ENCODE data around the gene ZNF365. TPM values are rescaled to one million over a fixed set of nuclear protein-coding genes. Genes with fewer than 3 reads are reported as not detected.

ZNF365 gene
- polyA plus RNA-seq, 1 donor from 2014 or later: 1.9 TPM

DNA sequence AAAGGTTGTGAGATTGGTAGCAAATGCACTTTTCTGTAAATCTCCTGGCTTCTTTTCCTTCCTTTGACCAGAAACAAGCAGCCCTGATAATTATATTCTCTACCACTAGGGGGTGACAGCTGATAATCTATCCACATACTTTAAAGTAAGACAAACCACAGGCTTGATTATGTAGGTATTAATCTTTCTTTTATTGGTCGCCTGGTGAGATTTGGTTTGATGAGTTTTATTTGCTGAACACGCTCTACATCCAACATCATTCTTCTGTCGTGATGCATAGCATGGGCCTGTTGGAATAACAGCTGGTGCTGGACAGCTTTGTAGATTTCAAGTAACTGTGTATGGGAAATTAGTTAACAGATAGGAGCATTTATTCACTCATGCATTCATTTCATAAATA is 63.5 kb downstream of the ZNF365 start:
- H3K36me3 ChIP-seq (ENCODE audit: insufficient read depth, low read length): no peaks in the 10 kb centered on the region
- no peak overlapping the region for H3K4me3 ChIP-seq (ENCODE audit: low read length)
- no peaks in the 10 kb centered on the region for H3K9me2 ChIP-seq (ENCODE audit: insufficient read depth, low read length)
- H3F3A ChIP-seq (ENCODE audit: insufficient read depth, low read length, poor library complexity, severe bottlenecking): no peaks in the 10 kb centered on the region
- H3K79me2 ChIP-seq (replicated peaks; ENCODE audit: insufficient read depth, low read length): no peaks in the 10 kb centered on the region
- TF ChIP-seq EP300 (conservative IDR thresholded peaks at IDR 0.05; ENCODE audit: poor library complexity, severe bottlenecking) (peak; percentile 10), TAF1 (IDR thresholded peaks at IDR 0.05; ENCODE audit: low read depth) (no peak), POLR2AphosphoS5 (IDR thresholded peaks at IDR 0.05) (no peak), RAD21 (conservative IDR thresholded peaks at IDR 0.05) (peak; percentile 84), SMC3 (conservative IDR thresholded peaks at IDR 0.05; ENCODE audit: poor library complexity) (peak; percentile 81), EZH2 (IDR thresholded peaks at IDR 0.05; ENCODE audit: borderline replicate concordance, insufficient read depth, low read length, poor library complexity, severe bottlenecking) (no peak), MXI1 (conservative IDR thresholded peaks at IDR 0.05; ENCODE audit: poor library complexity, severe bottlenecking) (no peak)
- TF ChIP-seq, protein P1, sequence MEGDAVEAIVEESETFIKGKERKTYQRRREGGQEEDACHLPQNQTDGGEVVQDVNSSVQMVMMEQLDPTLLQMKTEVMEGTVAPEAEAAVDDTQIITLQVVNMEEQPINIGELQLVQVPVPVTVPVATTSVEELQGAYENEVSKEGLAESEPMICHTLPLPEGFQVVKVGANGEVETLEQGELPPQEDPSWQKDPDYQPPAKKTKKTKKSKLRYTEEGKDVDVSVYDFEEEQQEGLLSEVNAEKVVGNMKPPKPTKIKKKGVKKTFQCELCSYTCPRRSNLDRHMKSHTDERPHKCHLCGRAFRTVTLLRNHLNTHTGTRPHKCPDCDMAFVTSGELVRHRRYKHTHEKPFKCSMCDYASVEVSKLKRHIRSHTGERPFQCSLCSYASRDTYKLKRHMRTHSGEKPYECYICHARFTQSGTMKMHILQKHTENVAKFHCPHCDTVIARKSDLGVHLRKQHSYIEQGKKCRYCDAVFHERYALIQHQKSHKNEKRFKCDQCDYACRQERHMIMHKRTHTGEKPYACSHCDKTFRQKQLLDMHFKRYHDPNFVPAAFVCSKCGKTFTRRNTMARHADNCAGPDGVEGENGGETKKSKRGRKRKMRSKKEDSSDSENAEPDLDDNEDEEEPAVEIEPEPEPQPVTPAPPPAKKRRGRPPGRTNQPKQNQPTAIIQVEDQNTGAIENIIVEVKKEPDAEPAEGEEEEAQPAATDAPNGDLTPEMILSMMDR (IDR thresholded peaks at IDR 0.05; ENCODE audit: poor library complexity, severe bottlenecking): peak; percentile 86
- TF ChIP-seq, protein P2, sequence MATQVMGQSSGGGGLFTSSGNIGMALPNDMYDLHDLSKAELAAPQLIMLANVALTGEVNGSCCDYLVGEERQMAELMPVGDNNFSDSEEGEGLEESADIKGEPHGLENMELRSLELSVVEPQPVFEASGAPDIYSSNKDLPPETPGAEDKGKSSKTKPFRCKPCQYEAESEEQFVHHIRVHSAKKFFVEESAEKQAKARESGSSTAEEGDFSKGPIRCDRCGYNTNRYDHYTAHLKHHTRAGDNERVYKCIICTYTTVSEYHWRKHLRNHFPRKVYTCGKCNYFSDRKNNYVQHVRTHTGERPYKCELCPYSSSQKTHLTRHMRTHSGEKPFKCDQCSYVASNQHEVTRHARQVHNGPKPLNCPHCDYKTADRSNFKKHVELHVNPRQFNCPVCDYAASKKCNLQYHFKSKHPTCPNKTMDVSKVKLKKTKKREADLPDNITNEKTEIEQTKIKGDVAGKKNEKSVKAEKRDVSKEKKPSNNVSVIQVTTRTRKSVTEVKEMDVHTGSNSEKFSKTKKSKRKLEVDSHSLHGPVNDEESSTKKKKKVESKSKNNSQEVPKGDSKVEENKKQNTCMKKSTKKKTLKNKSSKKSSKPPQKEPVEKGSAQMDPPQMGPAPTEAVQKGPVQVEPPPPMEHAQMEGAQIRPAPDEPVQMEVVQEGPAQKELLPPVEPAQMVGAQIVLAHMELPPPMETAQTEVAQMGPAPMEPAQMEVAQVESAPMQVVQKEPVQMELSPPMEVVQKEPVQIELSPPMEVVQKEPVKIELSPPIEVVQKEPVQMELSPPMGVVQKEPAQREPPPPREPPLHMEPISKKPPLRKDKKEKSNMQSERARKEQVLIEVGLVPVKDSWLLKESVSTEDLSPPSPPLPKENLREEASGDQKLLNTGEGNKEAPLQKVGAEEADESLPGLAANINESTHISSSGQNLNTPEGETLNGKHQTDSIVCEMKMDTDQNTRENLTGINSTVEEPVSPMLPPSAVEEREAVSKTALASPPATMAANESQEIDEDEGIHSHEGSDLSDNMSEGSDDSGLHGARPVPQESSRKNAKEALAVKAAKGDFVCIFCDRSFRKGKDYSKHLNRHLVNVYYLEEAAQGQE (IDR thresholded peaks at IDR 0.05; ENCODE audit: borderline replicate concordance): no peak
- H3K4me2 ChIP-seq (ENCODE audit: low read length): no peak overlapping the region
- no peak overlapping the region for H2AFZ ChIP-seq (ENCODE audit: low read depth, low read length)
- H3K27me3 ChIP-seq (ENCODE audit: insufficient read depth, low read depth, low read length): no peaks in the 10 kb centered on the region
- H3K27ac ChIP-seq (ENCODE audit: low read length): no peak overlapping the region
- no peak overlapping the region for H3K9ac ChIP-seq (ENCODE audit: low read length)
- no peaks in the 10 kb centered on the region for H3K9me3 ChIP-seq (ENCODE audit: low read length)
- no peaks in the 10 kb centered on the region for H4K20me1 ChIP-seq (ENCODE audit: insufficient read depth)

DNA sequence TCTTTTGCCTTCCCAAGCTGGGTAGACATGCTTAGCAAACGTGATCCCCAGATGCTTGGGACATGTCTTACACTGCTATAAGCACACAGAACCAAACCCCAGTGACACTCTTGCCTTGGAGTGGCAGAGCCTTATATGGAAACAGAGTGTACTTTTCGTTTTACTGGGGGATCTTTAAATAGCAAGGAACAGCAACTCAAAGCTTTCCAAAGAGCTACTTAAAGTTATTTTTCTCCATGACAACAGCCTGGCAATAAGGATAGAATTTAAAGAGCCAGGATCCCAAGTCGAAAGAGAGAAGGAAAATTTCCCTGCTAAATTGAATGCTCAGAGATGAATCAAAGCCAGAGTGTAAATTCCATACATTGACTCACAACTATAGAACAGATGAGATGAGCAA is 67.8 kb downstream of the ZNF365 start:
- no peak overlapping the region for H3K9ac ChIP-seq (ENCODE audit: low read length)
- H3K4me3 ChIP-seq (ENCODE audit: low read length): no peak overlapping the region
- no peaks in the 10 kb centered on the region for H3K9me3 ChIP-seq (ENCODE audit: low read length)
- no peaks in the 10 kb centered on the region for H3K36me3 ChIP-seq (ENCODE audit: insufficient read depth, low read length)
- H4K20me1 ChIP-seq (ENCODE audit: insufficient read depth): no peaks in the 10 kb centered on the region
- no peak overlapping the region for H3K27ac ChIP-seq (ENCODE audit: low read length)
- TF ChIP-seq TAF1 (IDR thresholded peaks at IDR 0.05; ENCODE audit: low read depth): no peak
- TF ChIP-seq, protein P2 (IDR thresholded peaks at IDR 0.05; ENCODE audit: borderline replicate concordance): no peak
- no peak for TF ChIP-seq RAD21 (conservative IDR thresholded peaks at IDR 0.05)
- TF ChIP-seq POLR2AphosphoS5 (IDR thresholded peaks at IDR 0.05): no peak
- TF ChIP-seq, protein P1 (IDR thresholded peaks at IDR 0.05; ENCODE audit: poor library complexity, severe bottlenecking): no peak
- no peak for TF ChIP-seq SMC3 (conservative IDR thresholded peaks at IDR 0.05; ENCODE audit: poor library complexity)
- TF ChIP-seq EZH2 (IDR thresholded peaks at IDR 0.05; ENCODE audit: borderline replicate concordance, insufficient read depth, low read length, poor library complexity, severe bottlenecking): no peak
- no peak for TF ChIP-seq MXI1 (conservative IDR thresholded peaks at IDR 0.05; ENCODE audit: poor library complexity, severe bottlenecking)
- no peak for TF ChIP-seq EP300 (conservative IDR thresholded peaks at IDR 0.05; ENCODE audit: poor library complexity, severe bottlenecking)
- H3K4me2 ChIP-seq (ENCODE audit: low read length): no peak overlapping the region
- H3K9me2 ChIP-seq (ENCODE audit: insufficient read depth, low read length): no peaks in the 10 kb centered on the region
- no peak overlapping the region for H2AFZ ChIP-seq (ENCODE audit: low read depth, low read length)
- no peaks in the 10 kb centered on the region for H3F3A ChIP-seq (ENCODE audit: insufficient read depth, low read length, poor library complexity, severe bottlenecking)
- H3K79me2 ChIP-seq (replicated peaks; ENCODE audit: insufficient read depth, low read length): no peaks in the 10 kb centered on the region
- H3K27me3 ChIP-seq (ENCODE audit: insufficient read depth, low read depth, low read length): no peaks in the 10 kb centered on the region
